Measurements from ENCODE around the gene POMZP3.
"Not testable (repeated sequence)": the region's sequence is repeated elsewhere in the genome, so short reads cannot be mapped to it uniquely, and the experiment has no call there.

Gene POMZP3

DNA sequence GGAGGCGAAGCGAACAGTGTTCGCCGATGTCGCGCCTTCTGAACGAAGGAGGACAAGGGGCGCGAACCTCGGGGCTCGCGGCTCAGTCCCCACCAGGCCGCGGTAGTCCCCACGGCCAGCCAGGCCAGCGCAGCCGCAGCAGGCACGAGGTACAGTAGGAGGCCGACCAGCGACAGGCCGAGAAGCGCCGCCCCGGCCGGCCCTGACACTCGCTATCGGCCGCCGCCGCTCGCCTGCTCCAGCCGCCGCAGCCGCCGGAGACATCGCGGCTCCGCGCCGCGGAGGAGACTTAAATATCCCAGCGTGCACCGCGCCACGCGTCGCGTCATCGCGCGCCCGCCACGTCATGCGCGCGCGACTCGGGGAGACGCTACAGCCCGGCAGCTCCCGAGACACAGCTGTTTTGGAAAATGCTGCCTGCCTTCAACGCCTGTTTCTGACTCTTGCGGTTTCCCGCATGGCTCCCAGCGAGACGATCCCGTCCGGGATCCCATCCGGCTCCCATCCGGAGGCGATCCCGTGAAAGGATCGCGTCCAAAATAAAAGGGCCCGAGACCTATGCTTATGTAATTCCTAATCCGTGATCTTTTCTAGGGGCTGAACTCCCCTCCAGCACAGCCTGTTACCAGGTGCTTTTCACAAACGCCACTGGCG, at the start of gene POMZP3:
Gene POMZP3 (minus strand): TSS at position 291 of the 654 bp plus-strand sequence. CDS start 1,215 bp downstream, outside the sequence.
- DNase-seq (ENCODE audit: low spot score) = not testable (repeated sequence)

DNA sequence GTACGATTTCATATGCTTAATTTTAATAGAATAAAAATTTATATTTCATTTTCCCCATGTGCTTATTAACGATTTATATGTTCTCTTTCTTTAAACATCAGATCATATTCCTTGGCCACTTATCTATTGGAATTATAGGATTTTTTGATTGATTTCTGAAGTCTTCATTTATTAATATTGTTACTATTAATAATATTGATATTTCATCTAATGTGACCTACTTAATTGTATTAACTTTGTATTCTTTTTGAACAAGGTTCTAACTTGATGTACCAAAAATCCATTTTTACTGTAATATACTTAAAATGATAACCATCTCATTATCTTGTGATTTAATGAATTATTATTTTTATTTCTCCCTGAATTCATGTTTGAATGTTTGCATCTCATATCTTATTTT, 48.7 kb upstream of the POMZP3 start:
- not testable (repeated sequence) for DNase-seq (ENCODE audit: low spot score)

DNA sequence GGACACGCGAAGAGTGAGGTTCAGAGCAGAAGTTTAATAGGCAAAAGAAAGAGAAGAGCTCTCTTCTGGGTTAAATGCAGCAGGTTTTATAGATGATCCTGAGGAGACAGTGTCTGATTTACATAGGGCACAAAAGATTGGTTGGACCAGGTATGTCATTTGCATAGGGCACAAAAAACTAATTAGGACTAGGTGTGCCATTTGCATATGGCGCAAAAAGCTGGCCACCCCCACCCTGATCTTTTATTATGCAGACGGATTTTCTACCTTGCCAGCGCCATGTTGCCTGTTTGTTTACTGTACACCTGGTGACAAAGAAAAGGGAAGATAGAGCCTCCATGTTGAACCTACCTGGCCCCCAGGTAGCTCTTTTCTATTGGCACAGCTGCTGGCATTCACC, 46.3 kb upstream of the POMZP3 start:
- DNase-seq (ENCODE audit: low spot score) = not testable (repeated sequence)

DNA sequence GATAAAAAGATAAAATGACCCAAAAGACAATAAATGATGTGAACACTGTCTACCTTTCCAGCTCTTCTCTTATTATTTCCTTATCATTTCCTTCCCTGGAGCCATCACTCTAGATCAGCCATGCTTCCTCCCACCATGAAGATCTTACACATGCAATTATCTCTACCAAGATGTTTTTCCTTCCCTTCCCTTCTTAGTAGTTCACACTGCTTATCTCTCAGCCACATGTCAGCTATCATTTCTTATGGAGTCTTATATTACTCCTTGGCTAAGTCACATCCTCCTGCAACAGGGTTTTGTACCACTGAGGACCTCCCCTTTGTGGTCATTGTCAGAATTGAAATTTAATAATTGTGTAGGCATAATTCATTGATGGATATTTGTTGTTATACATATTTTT, 32.1 kb upstream of the POMZP3 start:
- not testable (repeated sequence) for DNase-seq (ENCODE audit: low spot score)

DNA sequence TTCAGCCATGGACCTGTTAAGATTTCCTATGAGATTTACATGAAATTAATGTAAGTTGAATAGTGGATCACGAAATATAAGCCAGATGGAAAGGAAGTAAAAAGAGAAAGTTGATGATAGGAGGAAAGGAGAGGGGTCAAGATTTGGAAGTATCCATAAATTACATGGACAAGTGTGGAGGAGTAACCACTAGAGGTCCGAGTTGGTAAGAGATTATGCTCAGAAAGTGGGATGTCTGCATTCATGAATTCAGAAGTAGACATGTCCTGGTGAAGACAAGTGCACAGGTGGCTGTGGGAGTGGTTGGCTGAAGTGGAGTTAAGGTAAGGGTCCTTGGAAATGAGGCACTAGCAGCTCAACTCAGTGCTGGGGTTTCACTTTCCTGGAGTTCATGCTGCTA, 29.3 kb upstream of the POMZP3 start:
- not testable (repeated sequence) for DNase-seq (ENCODE audit: low spot score)

DNA sequence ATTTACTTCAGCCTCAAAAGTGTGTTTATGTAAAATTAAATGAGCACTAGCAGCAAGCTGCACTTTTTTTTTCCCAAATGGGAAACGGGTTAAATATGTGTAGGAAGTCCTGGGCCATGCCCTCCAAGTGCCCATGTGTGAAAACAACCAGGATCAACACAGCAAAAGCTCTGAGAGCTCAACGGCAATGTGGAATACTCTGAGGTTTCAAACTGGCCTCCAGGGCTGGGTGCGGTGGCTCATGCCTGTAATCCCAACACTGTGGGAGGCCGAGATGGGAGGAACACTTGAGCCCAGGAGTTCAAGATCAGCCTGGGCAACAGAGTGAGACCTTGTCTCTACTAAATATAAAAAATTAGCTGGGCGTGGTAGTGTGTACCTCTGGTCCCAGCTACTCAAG, 15.5 kb upstream of the POMZP3 start:
- DNase-seq (ENCODE audit: low spot score) = not testable (repeated sequence)

DNA sequence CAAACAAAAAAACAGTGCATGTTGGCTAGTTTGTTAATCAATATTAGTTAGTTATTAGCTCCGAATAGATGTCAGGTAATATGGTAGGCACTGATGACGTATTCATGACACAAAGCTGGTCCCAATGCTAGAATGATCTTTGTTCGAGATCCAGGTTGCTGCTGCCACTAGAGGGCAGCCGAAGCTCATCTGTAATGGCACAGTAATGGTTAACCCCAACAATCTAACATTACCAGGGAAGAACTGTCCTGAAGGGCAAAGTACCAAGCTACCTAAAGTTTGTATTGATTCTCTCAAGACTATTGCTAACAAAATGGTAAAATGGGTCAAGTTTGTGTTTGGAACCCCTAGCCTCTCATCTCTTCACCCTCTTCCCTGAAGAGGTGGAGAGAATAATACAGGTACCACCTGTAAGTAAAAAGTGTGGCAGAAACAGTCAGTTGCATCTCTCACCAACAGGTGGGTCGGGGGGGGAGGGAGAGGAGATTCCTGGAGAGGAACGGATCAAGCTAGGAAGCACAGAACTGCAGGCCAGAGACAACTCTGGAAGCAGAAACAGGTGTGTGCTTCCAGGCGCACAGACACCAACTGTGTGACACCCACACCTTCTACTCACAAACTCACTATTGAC, 10.1 kb upstream of the POMZP3 start:
- DNase-seq (ENCODE audit: low spot score) = not testable (repeated sequence)

DNA sequence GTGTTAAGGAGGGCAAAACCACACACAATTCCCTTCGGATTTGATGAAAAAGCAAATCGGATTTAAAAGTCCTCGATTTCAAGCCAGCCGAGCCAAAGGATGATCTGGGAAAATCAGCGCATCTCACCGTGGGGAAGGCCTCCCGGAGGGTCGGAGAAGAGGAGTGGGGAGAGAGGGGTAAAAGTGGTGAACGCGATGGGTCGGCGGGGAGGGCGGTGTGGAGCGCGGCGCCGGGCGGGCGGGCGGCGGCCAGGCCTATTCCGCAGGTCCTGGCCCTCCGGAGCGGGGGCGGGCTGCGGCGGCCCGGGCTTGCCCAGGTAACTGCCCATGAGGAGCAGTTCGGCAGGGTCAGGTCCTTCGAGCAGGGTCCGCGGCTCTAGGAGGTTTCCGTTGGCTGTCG, 498 bp downstream of the POMZP3 start:
- not testable (repeated sequence) for DNase-seq (ENCODE audit: low spot score)

DNA sequence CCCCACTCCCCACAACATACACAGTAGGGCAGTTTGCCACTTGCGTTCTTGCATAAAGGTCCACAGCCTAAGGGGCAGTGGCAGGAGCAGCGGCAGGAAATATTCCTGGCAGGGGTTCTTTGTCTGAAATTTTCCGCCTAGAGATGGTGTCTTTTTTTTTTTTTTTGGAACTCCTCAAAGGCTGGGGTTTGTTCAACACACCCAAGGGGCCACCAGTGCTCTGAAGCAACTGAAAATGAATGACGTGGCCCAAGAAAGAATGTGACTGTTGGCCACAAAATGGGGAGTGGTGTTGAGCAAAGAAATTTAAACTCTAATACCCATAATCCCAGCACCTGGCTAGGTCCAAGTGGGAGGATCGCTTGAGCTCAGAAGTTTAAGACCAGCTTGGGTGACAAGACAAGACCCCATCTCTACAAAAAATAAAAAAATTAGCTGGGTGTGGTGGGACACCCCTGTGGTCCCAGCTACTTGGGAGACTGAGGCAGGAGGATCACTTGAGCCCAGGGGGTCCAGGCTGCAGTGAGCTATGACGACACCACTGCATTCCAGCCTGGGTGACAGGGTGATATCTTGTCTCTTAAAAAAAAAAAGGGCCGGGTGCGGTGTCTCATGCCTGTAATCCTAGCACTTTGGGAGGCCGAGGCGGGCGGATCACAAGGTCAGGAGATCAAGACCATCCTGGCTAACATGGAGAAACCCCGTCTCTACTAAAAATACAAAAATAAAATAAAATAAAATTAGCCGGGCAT, 7.5 kb downstream of the POMZP3 start:
- not testable (repeated sequence) for DNase-seq (ENCODE audit: low spot score)

DNA sequence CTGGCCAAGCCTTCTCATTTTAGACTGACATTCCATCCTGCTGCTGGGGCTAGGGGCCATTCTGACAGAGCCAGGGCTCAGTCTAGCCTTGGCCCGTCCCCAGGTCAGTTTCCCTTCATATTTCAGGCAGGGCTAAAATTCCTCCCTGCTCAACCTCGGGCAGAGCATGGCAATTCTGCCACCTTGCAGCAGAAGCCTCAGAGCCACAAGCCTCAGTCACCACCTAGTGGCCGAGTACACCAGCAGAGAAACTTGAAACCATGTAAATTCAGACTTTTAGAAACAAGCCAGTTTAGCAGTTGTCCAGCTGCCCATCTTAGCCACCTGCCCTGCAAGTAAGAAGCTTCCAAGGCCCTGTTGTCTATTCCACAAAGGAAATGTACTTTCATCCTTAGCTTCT, 13.3 kb downstream of the POMZP3 start:
- DNase-seq (ENCODE audit: low spot score) = not testable (repeated sequence)

DNA sequence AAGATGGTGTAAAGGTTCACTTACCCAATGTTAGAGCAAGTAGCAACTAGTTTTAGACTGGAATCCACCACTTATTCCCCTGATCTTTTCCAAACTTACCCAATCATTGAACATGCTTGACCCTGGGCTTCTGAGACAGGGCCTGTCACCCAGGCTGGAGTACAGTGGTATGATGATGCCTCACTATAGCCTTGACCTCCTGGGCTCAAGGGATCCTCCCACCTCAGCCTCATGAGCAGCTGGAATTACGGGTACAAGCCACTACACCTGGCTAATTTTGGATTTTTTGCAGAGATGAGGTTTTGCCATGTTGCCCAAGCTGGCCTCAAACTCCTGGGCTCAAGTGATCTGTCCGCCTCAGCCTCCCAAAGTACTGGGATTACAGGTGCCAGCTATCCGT, 14.8 kb downstream of the POMZP3 start:
- DNase-seq (ENCODE audit: low spot score) = not testable (repeated sequence)

DNA sequence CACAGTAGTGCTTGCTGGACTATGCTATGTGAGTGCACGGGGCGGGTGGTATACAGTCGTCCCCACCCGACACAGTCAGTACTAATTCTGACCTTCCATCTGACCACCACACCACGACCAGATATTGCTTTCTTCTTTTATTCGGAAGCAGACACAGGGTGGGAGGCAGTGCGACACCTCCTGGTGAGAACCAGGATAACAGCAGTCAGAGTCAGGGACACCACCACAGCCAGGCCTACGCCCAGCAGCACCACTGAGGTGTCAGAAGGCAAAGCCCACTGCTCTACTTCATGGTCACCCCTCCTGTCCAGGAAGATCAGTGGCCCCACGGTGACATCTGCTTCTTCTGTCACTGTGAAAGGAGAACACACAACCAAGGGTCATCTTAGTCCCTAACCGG, 17.2 kb downstream of the POMZP3 start:
- not testable (repeated sequence) for DNase-seq (ENCODE audit: low spot score)

DNA sequence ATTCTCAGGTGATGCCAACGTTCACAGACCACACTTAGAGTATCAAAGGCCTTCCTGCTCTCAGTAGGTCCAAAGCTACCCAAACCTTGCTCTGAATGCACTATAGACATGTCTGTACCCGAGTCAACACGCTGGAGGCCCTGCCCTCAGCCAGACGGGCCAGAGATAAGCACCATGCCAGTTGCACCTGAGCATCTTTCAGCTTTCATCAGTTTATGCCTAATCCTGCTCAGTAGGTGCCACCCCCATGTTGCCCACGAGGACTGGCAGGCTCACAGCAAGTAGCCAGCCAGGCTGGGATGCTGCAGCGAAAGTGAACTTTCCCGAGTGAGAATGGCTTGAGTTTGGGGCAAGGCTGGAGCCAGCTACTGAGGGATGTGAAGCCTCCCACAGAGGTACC, 18.6 kb downstream of the POMZP3 start:
- DNase-seq (ENCODE audit: low spot score) = not testable (repeated sequence)

DNA sequence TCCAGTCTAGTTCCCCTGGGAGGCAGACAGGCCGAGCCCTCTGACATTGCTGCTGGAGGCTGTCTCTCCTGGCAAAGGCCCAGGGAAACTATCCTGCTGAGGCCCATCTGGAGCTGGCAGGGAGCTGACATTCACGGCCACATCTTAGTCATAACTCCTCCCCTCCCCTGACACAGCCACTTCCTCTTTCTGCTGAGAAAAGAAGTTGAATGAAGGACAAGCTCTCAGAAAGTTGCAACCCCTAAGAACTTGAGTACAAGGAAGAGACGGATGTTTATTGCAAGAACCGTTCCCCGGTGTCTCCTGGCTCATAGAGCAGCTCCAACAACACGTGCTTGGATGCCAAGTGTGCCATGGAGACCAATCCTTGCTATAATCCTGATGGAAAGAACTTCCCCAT, 21.1 kb downstream of the POMZP3 start:
- DNase-seq (ENCODE audit: low spot score) = not testable (repeated sequence)

DNA sequence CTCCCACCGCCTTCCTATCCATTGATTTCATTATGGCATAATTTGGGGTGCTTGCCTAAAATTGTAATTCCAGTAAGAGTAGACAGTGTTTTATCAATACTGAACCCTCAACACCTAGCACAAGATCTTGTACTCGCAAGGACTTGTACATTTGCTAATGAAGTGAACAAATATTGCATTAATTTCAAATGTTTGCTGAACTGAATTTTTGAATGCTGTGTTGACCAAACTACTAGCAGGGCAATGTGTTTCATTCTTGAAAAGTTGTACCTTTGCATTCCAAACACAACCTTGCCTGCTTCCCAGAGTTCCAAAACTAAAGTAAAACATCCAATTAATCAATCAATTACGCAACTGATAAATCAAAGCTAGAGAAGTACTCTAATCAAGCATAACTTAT, 26.4 kb downstream of the POMZP3 start:
- DNase-seq (ENCODE audit: low spot score) = not testable (repeated sequence)

DNA sequence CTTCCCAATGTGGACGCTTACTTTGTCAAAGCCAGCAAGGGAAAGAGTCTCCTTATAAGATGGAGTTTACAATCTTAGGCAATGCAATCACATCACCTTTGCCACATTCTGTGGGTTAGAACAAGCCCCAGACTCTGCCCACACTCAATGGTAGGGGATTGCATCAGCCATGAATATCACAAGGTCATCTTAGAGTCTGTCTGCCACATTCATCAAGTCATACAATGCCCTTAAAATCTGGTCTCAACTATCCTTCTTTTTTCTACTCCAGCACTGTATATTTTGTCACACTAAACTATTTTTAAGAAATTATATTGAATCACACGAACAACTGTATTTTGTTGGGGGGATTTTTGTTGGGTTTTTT, 27.0 kb downstream of the POMZP3 start:
- DNase-seq (ENCODE audit: low spot score) = not testable (repeated sequence)

DNA sequence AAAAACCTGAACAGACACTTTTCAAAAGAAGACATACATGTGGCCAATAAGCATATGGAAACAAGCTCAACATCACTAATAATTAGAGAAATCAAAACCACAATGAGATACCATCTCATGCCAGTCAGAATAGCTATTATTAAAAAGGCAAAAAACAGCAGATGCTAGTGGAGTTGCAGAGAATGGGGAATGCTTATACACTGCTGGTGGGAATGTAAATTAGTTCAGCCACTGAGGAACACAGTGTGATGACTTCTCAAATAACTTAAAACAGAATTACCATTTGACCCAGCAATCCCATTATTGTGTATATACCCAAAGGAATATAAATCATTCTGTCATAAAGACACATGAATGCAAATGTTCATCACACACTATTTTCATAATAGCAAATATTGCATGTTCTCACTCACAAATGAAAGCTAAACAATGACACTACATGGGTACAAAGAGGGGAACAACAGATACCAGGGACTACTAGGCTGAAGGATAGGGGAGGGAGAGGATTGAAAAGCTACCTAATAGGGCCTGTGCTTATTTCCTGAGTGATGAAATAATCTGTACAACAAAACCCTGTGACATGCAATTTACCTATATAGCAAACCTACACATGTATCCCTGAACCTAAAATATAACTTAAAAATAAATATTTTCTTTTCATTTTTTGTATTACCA, 28.4 kb downstream of the POMZP3 start:
- not testable (repeated sequence) for DNase-seq (ENCODE audit: low spot score)

DNA sequence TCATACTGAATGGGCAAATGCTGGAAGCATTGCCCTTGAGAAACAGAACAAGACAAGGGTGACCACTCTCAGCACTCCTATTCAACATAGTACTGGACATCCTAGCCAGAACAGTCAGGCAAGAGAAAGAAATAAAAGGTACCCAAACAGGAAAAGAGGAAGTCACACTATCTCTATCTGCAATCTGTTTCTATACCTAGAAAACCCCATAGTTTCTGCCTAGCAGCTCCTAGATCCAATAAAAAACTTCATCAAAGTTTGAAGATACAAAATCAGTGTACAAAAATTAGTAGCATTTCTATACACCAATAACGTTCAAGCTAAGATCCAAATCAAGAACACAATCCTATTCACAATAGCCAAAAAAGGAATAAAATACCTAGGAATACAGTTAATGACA, 29.8 kb downstream of the POMZP3 start:
- not testable (repeated sequence) for DNase-seq (ENCODE audit: low spot score)

DNA sequence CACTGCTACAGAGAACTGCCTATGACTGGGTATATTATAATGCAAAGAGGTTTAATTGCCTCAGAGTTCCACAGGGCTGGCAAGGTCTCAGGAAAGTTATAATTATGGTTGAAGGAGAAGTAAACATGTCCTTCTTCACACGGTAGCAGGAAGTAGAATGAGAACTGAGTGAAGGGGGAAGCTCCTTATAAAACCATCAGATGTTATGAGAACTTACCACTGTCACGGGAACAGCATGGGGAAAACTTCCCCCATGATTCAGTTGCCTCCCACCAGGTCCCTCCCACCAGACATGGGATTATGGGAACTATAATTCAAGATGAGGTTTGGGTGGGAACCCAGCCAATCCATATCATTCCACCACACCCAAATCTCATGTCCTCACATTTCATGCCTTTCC, 34.4 kb downstream of the POMZP3 start:
- DNase-seq (ENCODE audit: low spot score) = not testable (repeated sequence)

DNA sequence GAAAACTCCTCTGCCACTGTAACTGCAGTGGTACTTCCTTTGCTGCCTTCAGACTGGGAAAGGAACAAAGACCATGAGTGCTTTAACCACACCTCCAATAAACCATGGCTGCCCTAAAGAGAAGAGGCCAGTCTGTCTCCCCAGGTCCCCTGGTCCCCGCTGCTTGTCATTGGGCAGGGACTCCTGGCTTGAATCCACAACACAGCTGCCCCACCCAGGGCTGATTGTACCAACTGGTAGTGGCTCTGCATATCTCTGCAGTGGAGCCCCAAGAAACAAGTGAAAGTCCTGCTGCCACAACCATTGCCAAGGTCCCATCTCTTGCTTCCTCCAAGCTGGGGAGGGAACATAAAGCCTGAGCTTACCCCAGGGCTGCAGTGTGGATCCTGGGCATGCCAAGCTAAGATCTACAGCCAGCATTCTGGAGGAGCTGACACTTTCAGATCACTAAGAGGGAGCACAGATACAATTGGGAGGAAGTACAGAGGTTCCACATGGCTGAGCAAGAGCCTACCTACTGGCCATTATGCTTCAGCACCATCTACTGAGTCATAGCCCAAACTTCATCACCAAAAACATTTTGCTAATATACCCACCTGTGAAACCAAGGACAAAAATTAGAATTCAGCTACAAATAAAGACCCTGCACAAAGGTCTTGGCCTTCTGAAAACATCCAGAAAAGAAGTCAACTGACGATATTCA, 35.3 kb downstream of the POMZP3 start:
- not testable (repeated sequence) for DNase-seq (ENCODE audit: low spot score)

DNA sequence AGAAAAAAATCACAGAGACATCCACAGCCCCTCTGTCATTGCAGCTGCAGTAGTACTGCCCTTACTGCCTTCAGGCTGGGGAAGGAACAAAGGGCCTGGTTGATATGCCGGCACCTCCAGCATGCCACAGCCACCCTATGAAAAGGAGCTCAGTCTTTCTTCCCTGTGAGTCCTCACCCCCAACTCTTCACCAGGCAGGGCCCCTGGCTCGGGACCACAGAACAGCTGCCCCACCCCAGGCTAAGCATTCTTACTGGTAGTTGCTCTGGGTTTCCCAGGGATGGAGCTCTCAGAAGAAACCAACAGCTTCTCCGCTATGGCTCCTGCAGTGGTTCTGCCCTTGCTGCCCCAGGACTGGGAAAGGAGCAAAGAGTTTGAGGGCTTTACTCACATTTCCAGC, 36.0 kb downstream of the POMZP3 start:
- not testable (repeated sequence) for DNase-seq (ENCODE audit: low spot score)

DNA sequence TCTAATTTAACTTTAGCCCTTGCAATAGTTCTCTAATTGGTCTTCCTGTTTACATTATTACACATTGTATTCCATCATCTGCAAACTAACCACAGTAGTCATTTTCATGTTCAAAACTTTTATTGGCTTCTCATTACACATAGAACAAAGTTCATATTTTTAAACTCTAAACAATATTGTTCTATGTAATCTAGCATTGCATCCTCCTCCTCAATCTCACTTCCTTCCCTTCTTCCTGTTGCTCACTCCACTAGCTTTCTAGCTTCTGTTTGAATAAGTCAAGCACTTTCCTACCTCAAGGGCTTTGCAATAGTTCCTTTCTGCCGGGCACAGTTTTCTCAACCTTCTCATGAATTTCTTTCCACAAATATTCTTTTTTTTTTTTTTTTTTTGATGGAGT, 38.5 kb downstream of the POMZP3 start:
- not testable (repeated sequence) for DNase-seq (ENCODE audit: low spot score)
